GM21423 (cell line): Measurements from ENCODE around the gene SLC49A4.

Experiments used
- ATAC-seq: cut with Tn5 transposase; IDR thresholded peaks from one replicate; pipeline ENCODE4 v1.9.1; 2021; ENCODE audit warnings: mild to moderate bottlenecking, moderate library complexity; ENCODE audit not compliant: unreplicated experiment

The SLC49A4 gene

GRCh38 chr3:122928396-122929187 lies 133.7 kb downstream of the SLC49A4 start:
- ATAC-seq = no peak

- no peak for ATAC-seq
Measured at GRCh38 chr3:122929188-122930062, 134.6 kb downstream of the SLC49A4 start.

GRCh38 chr3:122930063-122930997 lies 135.5 kb downstream of the SLC49A4 start:
- no peak for ATAC-seq
